Activated CD8-positive, alpha-beta T cell treated with anti-CD3 and anti-CD28 coated beads for 36 hours (primary cell): ENCODE results near the gene COL6A1. TPM values are rescaled to one million over a fixed set of nuclear protein-coding genes. Genes with fewer than 3 reads are reported as not detected.

Source experiments
- ATAC-seq: fragments of 200-7000 bp; cut with Tn5 transposase; one replicate; pipeline ENCODE4 v1.10.0; 2021; ENCODE audit warnings: mild to moderate bottlenecking, moderate library complexity
- CTCF ChIA-PET: fragments of 350-600 bp; sonication (Branson Sonifier 250); formaldehyde crosslinking; loops from one replicate; lab custom pipeline; 2021; ENCODE audit warnings: antibody characterized with exemption; lab: Charles Lee
- POLR2A ChIA-PET: fragments of 350-600 bp; sonication (Branson Sonifier 250); formaldehyde crosslinking; loops from one replicate; lab custom pipeline; 2021; ENCODE audit warnings: antibody characterized with exemption; lab: Charles Lee
- DNase-seq: peaks from one replicate; pipeline ENCODE4 v3.0.0-alpha.2; 2020
- H3K27ac Mint-ChIP-seq: one replicate; pipeline ENCODE4 v1.8.0; 2021; ENCODE audit warnings: mild to moderate bottlenecking, mixed read lengths
- H3K27me3 Mint-ChIP-seq: one replicate; pipeline ENCODE4 v1.8.0; 2021; ENCODE audit warnings: mixed read lengths
- H3K36me3 Mint-ChIP-seq: one replicate; pipeline ENCODE4 v1.8.0; 2021; ENCODE audit warnings: low read depth, mixed read lengths
- H3K4me1 Mint-ChIP-seq: one replicate; pipeline ENCODE4 v1.8.0; 2021; ENCODE audit warnings: low read depth, mixed read lengths
- H3K4me3 Mint-ChIP-seq: one replicate; pipeline ENCODE4 v1.8.0; 2021; ENCODE audit warnings: mild to moderate bottlenecking, moderate library complexity, mixed read lengths
- H3K9me3 Mint-ChIP-seq: one replicate; pipeline ENCODE4 v1.8.0; 2021; ENCODE audit warnings: mixed read lengths
- CTCF ChIP-seq: fragments of 200-600 bp; IDR thresholded peaks from one replicate; pipeline ENCODE4 v1.8.0; 2022; ENCODE audit warnings: antibody characterized with exemption, mild to moderate bottlenecking
- intact Hi-C: fragments of 100-400 bp; cut with micrococcal nuclease; formaldehyde crosslinking; loops from one replicate; pipeline ENCODE4 v1.10.0; 2022
- total RNA-seq, 2 experiments: library from RNA; stranded (reverse); gene quantifications; one replicate each; pipeline ENCODE4 v1.2.3, GENCODE V29; 2021

Gene COL6A1
- total RNA-seq, 2 experiments from 2014 or later, result 4.1 to 5.2 TPM

- H3K4me1 Mint-ChIP-seq, result no peaks in the 10 kb centered on the region
Measured at GRCh38 chr21:45940091-45940490, 41.5 kb upstream of the COL6A1 start.

GRCh38 chr21:45940621-45941337 is 40.8 kb upstream of the COL6A1 start:
- H3K27me3 Mint-ChIP-seq, result no peaks in the 10 kb centered on the region
- DNase-seq (no peak), ATAC-seq (no peak)
- H3K4me3 Mint-ChIP-seq, result no peak overlapping the region
- peaks cover 2% of the 10 kb centered on the region for H3K9me3 Mint-ChIP-seq
- ChIA-PET CTCF (no interaction called here), POLR2A (interaction anchor here (0.6 kb wide), 1 partner anchor 758 kb away, joined by 3 read pairs; no protein-coding TSS in a partner anchor)
- no peak overlapping the region for H3K27ac Mint-ChIP-seq
- H3K4me1 Mint-ChIP-seq, result no peaks in the 10 kb centered on the region
- no peak for TF ChIP-seq CTCF
- no peaks in the 10 kb centered on the region for H3K36me3 Mint-ChIP-seq
- intact Hi-C loops, result no loop called here

More at GRCh38 chr21:45940091-45940490, 41.5 kb upstream of the COL6A1 start:
- Mint-ChIP-seq H3K9me3 (peaks cover 2% of the 10 kb centered on the region), H3K27ac (no peak overlapping the region), H3K36me3 (no peaks in the 10 kb centered on the region), H3K4me3 (no peak overlapping the region), H3K27me3 (no peaks in the 10 kb centered on the region)
- DNase-seq, result no peak
- TF ChIP-seq CTCF, result no peak
- ATAC-seq, result no peak
- ChIA-PET POLR2A (no interaction called here), CTCF (no interaction called here)
- intact Hi-C loops, result no loop called here

- ChIA-PET CTCF (no interaction called here), POLR2A (interaction anchor here (0.6 kb wide), 1 partner anchor 758 kb away, joined by 3 read pairs; no protein-coding TSS in a partner anchor)
- Mint-ChIP-seq H3K4me1 (no peaks in the 10 kb centered on the region), H3K9me3 (no peaks in the 10 kb centered on the region), H3K36me3 (no peaks in the 10 kb centered on the region), H3K27me3 (no peaks in the 10 kb centered on the region), H3K4me3 (no peak overlapping the region), H3K27ac (no peak overlapping the region)
- ATAC-seq (no peak), DNase-seq (no peak)
- intact Hi-C loops, result no loop called here
- TF ChIP-seq CTCF, result no peak
Measured at GRCh38 chr21:45941338-45941710, 40.2 kb upstream of the COL6A1 start.

- DNase-seq (no peak), ATAC-seq (no peak)
- intact Hi-C loops, result no loop called here
- Mint-ChIP-seq H3K27ac (no peak overlapping the region), H3K4me3 (no peak overlapping the region), H3K9me3 (no peaks in the 10 kb centered on the region), H3K27me3 (no peaks in the 10 kb centered on the region), H3K36me3 (no peaks in the 10 kb centered on the region), H3K4me1 (no peaks in the 10 kb centered on the region)
- TF ChIP-seq CTCF, result no peak
- CTCF ChIA-PET, result no interaction called here
- POLR2A ChIA-PET, result no interaction called here
Measured at GRCh38 chr21:45941717-45942546, 39.6 kb upstream of the COL6A1 start.
